Stimulated activated CD8-positive, alpha-beta memory T cell treated with anti-CD3 and anti-CD28 coated beads, Interleukin-4, amount 100 ng/mL, for 1 hour (primary cell): ENCODE data around the gene PTPA.

Experiments
- DNase-seq, 2 donors: peaks; one replicate each; pipeline ENCODE4 v3.0.0-alpha.2; 2020; ENCODE audit warnings: low read depth in 2 of 2, low spot score in 1 of 2

The PTPA gene

DNA sequence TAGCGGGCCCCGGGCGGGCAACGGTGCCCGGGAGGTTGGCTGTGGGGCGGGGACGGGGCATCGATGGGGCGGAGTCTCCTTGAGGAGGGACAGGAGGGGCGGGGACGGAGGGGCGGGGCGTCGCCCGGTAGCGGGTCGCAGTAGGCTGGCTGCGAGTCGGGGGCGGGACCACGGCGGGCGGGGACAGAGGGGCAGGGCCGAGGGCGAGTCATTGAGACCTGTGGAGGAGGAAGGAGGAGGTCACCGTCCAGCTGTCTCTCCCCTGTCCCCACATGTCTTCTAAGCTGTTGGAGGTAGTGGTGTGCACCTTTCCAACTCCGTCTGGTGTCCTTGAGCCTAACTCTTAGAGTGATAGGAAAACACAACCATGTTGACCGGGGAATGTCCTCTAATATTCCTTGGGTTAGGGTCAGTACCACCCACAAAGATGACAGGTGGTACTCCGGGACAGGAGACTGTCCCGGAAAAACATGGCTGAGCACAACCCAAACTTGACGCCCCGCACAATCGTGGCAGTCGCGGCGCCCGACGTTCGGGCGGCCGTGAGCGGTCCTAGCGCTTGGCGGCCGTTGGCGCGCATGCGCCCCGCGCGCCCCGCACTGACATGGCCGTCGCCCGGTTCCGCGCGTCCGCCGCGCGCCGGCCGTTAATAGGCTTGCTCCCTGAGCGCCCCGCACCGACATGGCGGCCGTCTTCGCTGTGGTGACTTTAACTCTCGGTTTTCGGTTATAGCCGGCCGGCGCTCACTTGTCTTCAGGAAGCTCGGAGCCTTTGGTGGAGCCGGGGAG is at the start of gene PTPA, which contains the start of gene CRAT:
Gene PTPA (plus strand): TSS at position 676 of the 788 bp plus-strand sequence. CDS start 186 bp downstream, outside the sequence.
Gene CRAT (minus strand): TSS at position 54 of the 788 bp plus-strand sequence. CDS start 284 bp downstream, outside the sequence.
- peak; percentile 92 to 95 for DNase-seq

DNA sequence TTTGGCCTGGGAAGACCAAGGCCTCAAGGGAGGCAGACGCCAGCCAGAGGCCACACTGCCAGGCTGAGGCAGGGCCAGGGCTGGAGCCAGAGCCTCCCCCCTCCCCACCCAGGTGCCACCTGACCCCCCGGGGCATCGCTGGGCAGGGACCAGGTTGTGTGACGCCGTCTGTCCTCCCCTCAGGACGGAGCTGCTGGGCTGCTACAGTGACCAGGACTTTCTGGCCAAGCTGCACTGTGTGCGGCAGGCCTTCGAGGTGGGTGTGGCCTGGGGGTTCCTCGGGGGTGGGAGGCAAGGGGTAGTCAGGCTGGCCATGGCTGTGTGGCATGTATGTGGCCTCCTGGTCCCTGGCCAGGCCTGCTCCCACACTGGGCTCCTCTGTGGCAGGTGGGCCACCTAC is 48.2 kb upstream of the PTPA start:
- DNase-seq, result no peak

DNA sequence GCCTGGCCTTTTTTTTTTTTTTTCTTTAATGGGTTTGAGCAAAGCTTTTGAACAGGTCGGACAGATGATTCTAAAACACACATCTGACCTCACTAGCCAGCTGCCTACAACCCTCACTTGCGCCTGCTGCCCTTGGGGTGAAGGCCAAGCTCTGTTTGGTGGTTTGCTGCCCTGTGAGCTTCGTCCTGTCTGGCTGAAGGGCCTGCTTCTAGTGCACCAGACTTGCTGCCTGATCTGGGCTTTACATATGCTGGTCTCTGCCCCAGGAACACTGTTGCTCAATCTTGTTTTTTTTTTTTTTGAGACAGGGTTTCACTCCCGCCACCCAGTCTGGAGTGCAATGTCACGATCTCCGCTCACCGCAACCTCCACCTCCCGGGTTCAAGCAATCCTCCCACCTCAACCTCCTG is 46.7 kb upstream of the PTPA start:
- DNase-seq, result no peak

DNA sequence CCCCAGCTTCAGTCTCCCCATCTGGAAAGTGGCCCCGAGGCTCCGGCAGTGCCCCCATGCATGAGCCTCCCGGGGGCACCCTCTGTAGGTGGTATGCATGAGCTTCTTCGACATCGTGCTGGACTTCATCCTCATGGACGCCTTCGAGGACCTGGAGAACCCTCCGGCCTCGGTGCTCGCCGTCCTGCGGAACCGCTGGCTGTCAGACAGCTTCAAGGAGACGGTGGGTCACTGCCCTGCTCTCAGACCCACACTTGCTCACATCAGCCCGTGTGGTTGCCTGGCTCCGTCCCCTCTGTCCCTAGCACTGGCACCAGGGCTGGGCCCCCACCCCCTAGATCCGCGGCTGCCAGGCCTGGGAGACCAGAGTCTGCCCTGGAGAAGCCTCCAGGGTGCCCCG is 43.1 kb upstream of the PTPA start:
- no peak for DNase-seq

DNA sequence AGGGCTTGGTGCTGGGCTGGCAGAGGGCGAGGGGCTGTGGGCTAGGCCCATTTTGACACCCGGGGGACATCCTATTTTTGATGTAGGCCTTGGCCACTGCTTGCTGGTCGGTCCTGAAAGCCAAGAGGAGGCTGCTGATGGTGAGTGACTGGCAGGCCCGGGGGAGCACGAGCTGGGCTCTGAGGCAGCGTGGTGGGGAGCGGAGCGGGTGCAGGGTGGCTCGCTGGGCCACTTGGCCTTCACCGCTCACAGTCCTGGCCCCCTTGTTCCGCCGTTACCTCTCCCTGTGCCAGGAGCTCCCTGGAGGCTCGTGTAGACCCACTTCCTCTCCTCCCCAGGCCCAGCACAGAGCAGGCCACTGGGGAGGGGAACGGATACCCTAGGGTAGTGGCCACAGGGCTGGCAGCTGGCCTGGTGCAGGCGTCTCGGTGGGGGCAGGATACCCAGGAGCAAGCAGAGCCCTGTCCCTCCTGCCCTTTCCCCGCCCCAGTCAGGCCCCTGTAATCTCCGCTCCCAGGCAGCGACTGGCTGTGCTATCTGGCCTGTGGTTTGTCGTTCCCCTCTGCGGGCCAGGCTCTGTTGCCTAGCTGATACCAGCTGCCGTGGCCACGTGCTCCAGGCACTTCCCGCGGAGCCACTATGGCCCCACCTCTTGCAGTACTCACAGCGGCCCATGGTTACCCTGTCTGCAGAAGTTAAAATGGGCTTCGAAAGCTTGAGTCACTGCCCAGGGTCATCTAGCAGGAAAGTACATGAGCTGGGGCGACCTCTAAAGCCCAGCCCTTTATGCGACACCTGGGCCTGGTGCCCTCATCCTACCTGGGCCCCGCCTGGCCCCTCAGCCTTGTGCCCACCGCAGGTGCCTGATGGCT is 42.0 kb upstream of the PTPA start:
- DNase-seq, result peak; percentile 24 to 42

DNA sequence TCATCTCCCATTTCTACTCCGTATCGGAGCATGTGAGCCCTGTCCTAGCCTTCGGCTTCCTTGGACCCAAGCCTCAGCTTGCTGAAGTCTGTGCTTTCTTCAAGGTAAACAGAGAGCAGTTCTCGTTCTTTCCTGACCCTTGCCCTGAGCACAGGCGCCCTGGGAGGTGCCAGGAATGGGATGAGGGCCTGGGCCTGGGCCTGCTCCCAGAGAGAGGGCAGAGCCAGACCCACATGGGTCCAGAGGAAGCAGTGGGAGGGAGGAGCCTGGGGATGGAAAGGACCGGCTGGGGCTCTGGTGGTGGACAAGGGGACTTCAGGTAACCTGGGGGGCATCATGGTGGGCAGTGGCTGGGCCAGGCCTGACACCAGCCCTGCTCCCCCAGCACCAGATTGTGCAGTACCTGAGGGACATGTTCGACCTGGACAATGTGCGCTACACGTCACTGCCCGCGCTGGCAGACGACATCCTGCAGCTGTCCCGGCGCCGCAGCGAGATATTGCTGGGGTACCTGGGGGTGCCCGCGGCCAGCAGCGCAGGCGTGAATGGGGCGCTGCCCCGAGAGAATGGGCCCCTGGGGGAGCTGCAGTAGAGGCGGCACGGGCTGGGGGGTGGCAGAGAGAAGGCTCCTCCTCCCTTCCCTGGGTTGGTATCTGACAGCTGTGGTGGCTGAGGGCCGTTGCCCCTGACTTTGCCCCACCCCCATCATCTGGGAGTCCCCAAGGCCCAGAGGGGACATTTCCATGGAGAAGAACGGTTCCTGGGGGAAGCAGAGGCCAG is 41.2 kb upstream of the PTPA start:
- DNase-seq, result no peak

DNA sequence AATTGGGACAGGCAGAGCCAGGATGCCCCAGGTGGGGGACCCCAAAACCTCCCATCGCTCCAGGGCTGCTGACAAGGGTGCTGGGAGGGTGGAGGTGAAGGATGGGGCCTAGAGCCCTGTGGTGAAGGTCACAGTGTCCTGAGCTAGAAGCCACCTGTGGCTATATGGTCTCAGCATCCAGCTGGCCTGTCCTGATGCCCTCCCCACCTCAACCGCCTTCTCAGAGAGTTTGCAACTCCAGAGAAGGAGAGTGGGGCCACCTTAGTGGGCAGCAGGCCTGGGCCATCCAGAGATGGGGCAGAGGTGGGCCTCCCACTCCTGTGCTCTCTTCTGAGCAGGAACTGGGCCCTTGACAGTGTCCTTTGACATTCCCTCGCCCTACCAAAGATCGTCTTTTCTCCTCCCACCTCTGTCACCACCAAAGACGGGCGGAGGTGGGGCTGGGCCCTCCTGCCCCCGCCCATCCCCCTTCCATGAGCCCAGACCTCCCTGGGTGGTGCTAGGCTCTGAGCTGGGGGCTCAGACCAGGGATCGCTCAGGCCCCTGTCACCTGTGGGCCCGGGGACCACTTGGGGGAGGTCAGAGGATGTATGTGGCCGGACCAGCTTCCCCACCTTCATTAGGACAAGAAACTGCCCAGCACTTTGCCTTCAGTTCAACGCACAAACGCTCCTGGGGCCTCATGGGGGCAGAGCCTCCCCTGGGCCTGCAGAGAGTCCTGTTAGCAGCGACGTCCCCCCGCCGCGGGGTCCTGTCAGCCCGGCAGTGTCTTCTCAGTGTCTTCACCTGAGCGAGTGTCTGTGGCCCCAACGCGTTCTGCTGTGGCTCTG is 40.3 kb upstream of the PTPA start:
- DNase-seq, result no peak

DNA sequence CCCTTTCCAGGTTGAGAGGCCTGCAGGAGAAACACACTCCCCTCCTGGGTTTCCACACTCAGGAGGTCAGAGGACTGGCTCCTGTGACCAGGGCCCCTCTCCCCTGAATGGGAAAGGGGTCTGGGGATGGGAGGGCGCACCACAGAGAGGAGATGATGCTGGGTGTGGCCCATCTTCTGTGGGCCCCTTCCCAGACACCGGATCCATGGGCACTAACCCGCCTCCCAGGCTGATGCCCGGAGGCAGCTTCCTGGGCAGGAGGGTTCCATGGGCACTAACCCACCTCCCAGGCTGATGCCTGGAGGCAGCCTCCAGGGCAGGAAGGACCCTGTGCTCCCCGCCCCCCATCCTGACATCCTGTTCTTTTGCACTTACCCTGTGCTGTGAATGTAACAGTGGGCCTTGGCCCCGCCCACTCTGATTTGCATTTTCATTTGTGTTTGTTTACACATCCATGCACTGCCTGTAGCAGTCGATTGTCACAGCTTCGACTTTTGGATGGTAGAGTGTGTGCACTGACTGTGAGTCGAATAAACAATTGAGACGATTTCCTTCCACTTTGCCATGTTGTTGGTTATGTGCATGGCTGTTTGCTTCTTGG is 39.6 kb upstream of the PTPA start:
- DNase-seq, result no peak

DNA sequence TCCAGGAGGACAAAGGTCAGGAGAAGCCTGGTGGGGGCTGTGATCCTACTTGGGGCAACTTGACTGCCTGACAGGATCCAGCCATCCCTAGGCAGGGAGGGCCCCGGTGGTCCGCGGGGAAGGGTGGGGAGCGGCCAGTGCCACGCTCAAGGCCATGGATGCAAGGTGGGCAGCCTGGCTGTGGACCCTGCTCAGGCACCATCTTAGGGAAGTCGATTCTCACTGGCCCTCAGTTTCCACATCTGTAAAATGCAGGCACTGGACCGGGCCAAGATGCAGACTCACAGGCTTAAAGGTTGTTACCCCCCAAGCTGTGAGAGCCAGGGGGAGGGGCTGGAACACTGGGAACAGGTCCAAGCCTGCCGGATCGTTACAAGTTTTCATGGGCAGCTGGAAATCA is 39.0 kb upstream of the PTPA start:
- DNase-seq, result no peak

DNA sequence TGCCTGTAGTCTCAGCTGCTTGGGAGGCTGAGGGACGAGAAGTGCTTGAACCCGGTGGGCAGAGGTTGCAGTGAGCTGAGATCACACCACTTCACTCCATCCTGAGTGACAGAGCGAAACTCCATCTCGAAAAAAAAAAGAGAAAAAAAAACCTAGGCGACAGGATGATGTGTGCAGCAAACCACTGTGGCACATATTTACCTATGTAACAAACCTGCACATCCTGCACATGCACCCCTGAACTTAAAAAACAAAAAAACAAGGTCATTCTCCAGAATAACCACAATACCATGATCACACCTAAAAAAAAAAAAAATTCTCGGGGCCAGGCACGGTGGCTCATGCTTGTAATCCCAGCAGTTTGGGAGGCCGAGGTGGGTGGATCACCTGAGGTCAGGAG is 37.8 kb upstream of the PTPA start:
- no peak for DNase-seq

DNA sequence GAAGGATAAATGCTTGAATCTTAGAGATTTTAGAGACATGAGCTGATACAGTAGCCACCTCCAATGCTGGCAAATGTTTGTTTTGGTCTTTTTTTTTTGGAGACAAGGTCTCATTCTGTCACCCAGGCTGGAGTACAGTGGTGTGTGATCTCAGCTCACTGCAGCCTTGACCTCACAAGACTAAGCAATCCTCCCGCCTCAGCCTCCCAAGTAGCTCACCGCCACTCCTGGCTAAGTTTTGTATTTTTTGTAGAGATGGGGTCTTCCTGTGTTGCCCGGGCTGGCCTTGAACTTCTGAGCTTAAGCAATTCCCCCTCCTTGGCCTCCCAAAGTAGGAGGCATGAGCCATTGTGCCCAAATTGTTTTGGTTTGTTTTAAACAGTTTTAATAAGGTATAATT is 37.1 kb upstream of the PTPA start:
- no peak for DNase-seq

DNA sequence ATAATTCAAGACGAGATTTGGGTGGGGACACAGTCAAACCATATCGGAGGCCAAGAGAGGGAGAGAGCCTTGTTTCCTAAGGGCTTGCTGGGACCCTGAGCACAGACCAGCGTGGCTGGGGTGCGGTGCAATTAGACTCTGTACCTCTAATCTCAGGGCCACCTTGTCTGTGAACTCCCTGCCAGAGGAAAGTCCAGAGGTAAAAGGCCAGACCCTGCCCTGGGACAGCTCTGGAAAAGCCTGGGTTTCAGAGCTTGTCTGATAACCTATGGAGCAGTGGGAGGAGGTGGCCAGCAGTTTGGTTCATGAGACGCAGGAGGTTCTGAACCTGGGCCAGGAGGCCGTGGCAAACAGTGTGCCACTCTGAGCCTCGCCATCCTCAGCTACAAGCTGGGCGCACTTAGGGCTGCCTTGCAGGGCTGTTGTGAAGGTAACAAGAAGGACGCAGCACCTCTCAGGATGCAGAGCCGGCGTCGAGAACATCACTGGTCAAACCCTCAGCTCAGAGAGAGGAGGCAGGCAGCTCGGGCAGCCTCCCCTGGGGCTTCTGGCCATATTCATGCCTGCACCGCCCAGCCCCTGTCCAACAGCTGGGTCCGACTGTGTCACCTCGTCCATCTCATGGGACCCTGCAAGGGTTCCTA is 35.1 kb upstream of the PTPA start:
- no peak for DNase-seq

DNA sequence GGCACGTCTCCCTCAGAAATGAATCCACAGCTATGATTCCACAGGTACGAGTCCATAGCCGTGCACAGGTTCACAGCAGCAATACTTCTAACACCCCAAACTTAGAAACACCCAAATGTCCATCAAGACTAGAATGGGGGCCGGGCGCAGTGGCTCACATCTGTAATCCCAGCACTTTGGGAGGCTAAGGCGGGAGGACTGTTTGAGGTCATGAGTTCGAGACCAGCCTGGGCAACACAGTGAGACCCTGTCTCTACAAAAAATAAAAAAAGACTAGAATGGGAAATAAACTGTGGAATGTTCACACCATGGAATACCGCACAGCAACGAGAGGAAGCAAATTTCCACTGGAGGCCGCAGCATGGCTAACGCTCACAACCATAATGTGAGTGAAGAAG is 34.6 kb upstream of the PTPA start:
- DNase-seq, result no peak

DNA sequence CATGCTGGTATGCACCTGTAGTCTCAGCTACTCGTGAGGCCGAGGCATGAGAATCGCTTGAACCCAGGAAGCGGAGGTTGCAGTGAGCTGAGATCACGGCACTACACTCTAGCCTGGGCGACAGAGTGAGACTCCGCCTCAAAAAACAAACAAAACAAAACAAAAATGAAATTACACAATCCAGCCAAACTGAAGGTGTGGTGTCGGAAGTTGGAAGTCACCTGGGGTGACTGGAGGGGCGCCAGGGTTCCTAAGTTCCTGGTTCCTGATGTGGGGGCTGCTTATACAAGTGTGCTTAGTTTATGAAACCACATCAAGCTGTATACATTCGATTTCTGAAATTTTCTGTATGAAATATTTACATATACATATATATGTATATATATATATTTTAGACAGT is 34.0 kb upstream of the PTPA start:
- DNase-seq, result no peak

DNA sequence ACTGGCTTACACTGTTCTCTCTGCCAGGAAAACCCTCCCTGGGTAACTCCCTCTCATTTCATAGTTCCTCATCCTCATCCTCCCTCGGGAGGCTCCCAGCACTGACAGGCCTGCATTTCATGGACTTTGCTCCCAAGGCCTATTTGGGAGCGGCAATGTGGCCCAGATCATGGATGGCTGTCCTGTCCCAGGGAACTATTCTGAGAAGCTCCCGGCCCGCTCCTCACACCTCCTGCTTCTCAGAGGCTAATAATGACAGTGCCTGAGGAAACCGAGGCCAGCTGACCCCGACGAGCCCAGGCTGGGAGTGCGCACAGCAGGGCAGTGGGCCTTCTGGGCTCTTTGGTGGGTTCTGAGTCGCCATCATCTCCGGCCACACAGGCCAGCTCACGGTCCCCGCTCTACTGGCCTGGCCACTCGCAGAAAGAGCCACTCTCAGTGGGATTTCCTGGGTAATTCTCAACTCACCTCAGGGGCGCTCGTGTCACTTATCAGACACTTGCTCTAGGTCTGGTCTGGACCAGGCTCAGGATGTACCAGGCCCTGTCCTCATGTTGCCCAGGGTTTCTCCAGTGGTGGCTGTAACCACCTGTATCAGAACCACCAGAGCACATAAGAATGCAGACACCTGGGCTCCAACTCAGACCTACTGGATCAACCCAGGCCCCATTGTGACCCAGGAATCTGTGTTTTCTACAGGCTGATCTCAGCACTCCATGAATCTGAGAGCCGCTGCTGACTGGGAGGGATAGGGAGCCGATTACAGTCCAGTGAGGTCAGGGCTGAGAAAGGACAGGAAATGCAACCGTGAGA is 32.3 kb upstream of the PTPA start:
- DNase-seq, result no peak

DNA sequence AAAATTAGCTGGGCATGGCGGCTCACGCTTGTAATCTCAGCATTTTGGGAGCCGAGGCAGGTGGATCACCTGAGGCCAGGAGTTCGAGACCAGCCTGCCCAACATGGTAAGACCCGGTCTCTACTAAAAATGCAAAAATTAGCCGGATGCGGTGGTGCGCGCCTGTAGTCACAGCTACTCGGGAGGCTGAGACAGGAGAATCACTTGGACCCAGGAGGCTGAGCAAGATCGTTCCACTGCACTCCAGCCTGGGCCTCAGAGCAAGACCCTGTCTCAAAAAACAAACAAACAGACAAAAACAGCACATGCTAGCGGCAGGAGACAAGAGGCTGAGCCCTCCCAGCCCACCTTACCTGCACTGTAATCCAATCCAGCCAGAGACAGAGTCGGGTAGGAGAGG is 31.4 kb upstream of the PTPA start:
- no peak for DNase-seq

DNA sequence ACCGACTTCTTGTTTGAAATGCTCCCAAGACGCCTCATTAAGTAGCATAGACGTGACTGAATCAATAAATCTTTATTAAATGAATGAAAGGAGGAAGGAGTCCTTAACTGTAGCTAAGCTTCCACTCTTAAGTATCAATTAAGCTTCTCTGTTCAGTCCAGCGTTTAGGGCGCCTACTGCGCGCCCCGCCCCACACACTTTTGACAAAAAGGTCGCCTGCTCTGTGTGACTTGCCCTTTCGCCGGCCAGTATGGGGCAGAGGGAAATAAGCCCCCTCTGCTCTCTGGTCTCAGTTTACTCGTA is 31.0 kb upstream of the PTPA start:
- DNase-seq, result no peak

DNA sequence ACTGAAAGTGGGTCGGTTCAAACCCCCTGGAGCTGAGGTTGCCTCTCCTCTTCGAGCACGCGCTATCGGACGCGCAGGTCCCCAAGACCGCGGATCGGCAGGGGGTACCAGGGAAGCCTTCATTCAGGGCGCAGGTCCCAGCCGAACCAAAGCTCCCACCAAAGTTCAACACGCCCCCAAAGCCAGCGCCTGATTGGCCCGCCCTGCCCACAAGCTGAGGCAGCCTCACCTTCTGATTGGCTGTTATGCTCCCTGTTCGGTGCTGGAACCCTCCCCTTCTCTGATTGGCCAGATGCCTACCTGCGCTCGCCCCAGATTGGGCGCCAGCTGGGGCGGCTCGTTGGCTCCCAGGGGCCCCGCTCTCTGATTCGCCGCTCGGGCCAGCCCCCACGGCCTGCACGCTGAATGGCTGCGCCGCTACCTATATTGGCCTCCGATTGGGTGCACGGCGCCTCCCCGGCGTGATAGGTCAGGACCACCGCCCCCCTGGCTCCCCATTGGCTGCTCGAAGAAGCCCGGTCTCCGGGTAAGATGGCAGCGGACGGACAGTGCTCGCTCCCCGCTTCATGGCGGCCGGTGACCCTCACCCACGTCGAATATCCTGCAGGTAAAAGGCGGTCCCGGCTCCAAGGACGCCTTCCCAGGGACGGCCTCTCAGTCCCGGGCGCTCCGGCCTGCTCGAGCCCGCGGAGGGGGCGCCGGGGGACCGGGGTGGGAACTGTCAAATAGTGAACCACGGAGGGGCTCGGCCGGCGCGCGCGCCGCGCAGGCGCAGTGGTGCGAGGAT is 30.4 kb upstream of the PTPA start, which contains the start of gene DOLPP1:
Gene DOLPP1 (plus strand): TSS at position 511 of the 787 bp plus-strand sequence. CDS start 21 bp downstream, at position 532.
- DNase-seq, result peak; percentile 92 to 97
